Naive B cell (primary cell): ENCODE results near the gene AURKA. TPM values are rescaled to one million over a fixed set of nuclear protein-coding genes. Genes with fewer than 3 reads are reported as not detected.
A peak's percentile ranks its signal among the peaks of the same experiment; 100 is the strongest.

Experiments
- ATAC-seq, 2 donors: fragments of 150-1000 bp; cut with Tn5 transposase; 2 replicates each; pipeline ENCODE4 v1.10.0; 2021; ENCODE audit warnings: low read depth in 2 of 2, mild to moderate bottlenecking in 2 of 2, moderate library complexity in 2 of 2
- DNase-seq: peaks from one replicate; pipeline ENCODE4 v3.0.0; 2022
- H3K27ac Mint-ChIP-seq, 6 donors: one replicate each; pipeline ENCODE4 v1.8.0; 2020 to 2022; ENCODE audit warnings: mild to moderate bottlenecking in 6 of 6, mixed read lengths in 6 of 6, moderate library complexity in 5 of 6, inconsistent platforms in 2 of 6
- H3K27me3 Mint-ChIP-seq, 3 donors: one replicate each; pipeline ENCODE4 v1.8.0; 2021 to 2022; ENCODE audit warnings: mixed read lengths in 3 of 3, mild to moderate bottlenecking in 1 of 3
- H3K36me3 Mint-ChIP-seq, 2 donors: one replicate each; pipeline ENCODE4 v1.8.0; 2020 to 2022; ENCODE audit warnings: mixed read lengths in 2 of 2, inconsistent platforms in 1 of 2, mild to moderate bottlenecking in 1 of 2
- H3K4me1 Mint-ChIP-seq, 3 donors: one replicate each; pipeline ENCODE4 v1.8.0; 2020 to 2022; ENCODE audit warnings: mixed read lengths in 3 of 3, inconsistent platforms in 1 of 3, mild to moderate bottlenecking in 1 of 3, moderate library complexity in 1 of 3
- H3K4me3 Mint-ChIP-seq, 8 donors: one replicate each; pipeline ENCODE4 v1.8.0; 2020 to 2022; ENCODE audit warnings: mild to moderate bottlenecking in 8 of 8, mixed read lengths in 8 of 8, moderate library complexity in 8 of 8, inconsistent platforms in 2 of 8
- H3K9me3 Mint-ChIP-seq, 7 donors: one replicate each; pipeline ENCODE4 v1.8.0; 2020 to 2022; ENCODE audit warnings: mixed read lengths in 7 of 7, mild to moderate bottlenecking in 5 of 7, inconsistent platforms in 2 of 7, moderate library complexity in 1 of 7
- polyA plus RNA-seq, 6 donors: library from polyadenylated mRNA; unstranded; fragments of 300-500 nt; fragmentation: Illumina TruSeq; gene quantifications; one replicate each; pipeline ENCODE4 v1.2.3, GENCODE V29; 2021; ENCODE audit warnings: low read depth in 6 of 6

AURKA gene
- polyA plus RNA-seq, 6 donors from 2014 or later: 0.13 to 1.6 (median 0.96) TPM; not detected in 1

DNA sequence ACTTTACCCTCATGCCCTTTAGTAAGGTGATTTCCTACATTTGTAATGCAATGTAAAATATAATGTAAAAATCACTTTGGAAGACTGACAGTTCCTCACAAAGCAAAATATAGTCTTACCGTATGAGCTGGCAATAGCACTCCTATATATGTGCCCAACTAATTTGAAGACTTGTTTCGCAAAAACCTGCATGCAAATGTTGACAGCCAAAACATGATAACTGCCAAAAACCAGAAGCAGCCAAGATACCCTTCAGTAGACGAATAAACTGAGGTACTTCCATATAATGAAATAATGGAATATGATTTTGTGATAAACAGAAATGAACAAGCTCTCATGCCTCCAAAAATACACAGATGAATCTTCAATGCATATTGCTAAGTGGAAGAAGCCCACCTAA is 13.6 kb downstream of the AURKA start:
- ATAC-seq (no peak), DNase-seq (no peak)
- no peak overlapping the region for H3K27ac Mint-ChIP-seq
- no peaks in the 10 kb centered on the region for H3K27me3 Mint-ChIP-seq
- H3K36me3 Mint-ChIP-seq: peaks cover 0 to 7% of the 10 kb centered on the region in 2 donors
- no peak overlapping the region for H3K4me3 Mint-ChIP-seq
- no peaks in the 10 kb centered on the region for H3K4me1 Mint-ChIP-seq
- H3K9me3 Mint-ChIP-seq: no peaks in the 10 kb centered on the region

DNA sequence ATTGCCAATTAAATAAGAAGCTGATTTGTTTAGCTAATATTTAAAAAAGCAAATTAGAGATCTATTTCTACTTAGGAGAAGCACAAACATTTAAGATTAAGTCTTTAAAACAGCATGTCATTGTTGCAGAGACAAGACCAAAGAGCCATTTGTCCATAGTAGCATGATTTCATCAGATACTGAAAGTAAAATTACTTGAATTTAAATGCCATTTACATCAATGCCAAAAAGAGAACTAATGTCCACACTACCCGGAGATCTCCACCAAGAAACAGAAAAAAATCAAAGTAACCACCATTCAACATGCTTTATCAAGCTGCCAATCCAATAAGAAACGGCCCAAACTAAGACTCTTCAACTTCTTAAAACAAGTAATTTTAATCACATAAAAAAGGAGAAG is 15.7 kb downstream of the AURKA start:
- Mint-ChIP-seq H3K4me1 (no peaks in the 10 kb centered on the region), H3K27me3 (no peaks in the 10 kb centered on the region), H3K9me3 (no peaks in the 10 kb centered on the region), H3K36me3 (peaks cover 0 to 7% of the 10 kb centered on the region in 2 donors), H3K27ac (no peak overlapping the region), H3K4me3 (no peak overlapping the region)
- ATAC-seq (no peak), DNase-seq (no peak)

DNA sequence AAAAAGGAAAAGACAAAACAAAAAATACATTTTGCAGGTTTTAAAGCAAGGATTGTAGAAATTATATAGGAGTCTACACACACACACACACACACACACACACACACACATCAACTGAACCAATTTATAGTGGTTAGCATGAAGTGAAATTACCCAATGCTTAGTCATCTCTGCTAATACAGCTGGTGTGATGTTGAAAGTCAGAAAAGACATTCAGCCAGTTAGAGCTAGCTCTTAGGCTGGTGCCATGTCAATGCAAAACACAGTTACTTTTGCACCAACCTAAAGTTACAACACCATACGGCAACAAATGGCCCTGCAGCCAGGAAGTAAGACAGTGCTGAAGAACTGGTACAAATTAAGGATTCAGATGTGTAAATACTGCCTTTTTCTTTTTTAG is 18.1 kb downstream of the AURKA start:
- Mint-ChIP-seq H3K4me3 (no peak overlapping the region), H3K27me3 (no peaks in the 10 kb centered on the region), H3K4me1 (no peaks in the 10 kb centered on the region), H3K9me3 (no peaks in the 10 kb centered on the region), H3K27ac (no peak overlapping the region), H3K36me3 (peaks cover 0 to 14% of the 10 kb centered on the region in 2 donors)
- DNase-seq (no peak), ATAC-seq (no peak)

DNA sequence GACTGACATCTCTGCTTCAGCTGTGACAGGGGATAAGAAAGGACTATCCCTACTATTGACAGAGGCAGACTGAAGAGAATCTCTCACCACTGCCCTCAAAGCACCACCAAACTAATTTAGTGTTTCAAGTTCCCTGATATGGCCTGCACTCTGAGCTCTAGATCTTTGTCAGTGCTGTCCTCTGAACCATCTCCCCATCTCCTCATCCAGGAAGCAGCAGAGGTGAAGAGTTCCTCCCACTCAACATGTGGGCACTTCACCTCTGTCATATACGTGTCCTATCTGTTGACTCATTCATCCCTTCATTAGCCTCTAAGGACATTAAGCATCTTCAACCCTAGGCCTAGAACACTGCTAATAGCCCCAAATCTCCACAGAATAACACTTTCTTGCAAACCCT is 19.2 kb downstream of the AURKA start:
- Mint-ChIP-seq H3K36me3 (peaks cover 0 to 14% of the 10 kb centered on the region in 2 donors), H3K27ac (peak overlapping the region in 2 of 6 donors; percentile 20 to 63), H3K4me1 (no peaks in the 10 kb centered on the region), H3K4me3 (no peak overlapping the region), H3K27me3 (no peaks in the 10 kb centered on the region), H3K9me3 (no peaks in the 10 kb centered on the region)
- DNase-seq (no peak), ATAC-seq (no peak)

DNA sequence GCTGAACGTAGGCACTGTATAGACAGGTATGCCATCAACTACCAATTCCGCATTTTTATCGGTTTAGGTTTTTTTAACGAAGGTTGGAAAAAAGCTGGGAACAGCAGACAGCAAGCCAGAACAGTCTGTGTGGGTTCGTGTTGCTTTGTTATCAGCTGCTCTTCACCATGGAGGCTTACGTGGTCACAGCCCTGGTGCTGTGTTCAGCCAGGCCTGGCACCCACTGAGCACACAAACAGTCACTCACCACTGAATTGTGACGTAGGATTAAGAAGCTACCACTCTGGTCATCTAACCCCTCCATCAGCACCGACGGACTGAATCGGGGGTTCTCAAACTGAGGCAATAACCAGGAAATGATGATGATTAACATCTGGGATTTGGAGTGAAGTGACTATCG is 20.0 kb downstream of the AURKA start:
- Mint-ChIP-seq H3K27ac (no peak overlapping the region), H3K4me1 (no peaks in the 10 kb centered on the region), H3K36me3 (peaks cover 0 to 14% of the 10 kb centered on the region in 2 donors), H3K27me3 (no peaks in the 10 kb centered on the region), H3K9me3 (no peaks in the 10 kb centered on the region), H3K4me3 (no peak overlapping the region)
- DNase-seq (no peak), ATAC-seq (no peak)

DNA sequence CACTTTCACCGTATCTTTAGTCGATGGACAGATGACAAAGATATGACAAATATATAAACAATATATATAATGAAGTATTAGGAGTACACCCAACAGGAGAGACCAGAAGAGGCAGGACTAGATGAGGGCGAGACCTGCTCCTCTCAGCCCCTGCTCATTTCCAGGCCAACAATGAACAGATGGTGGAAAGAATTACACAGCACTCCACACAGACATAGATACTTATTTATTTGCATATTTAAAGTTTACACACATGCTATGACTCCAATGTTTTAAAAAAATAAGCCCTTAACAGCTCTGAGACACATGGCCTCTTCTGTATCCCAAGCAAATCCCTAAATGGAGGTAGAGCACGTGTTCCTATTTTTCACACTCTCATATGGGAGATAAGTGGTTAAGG is 22.8 kb downstream of the AURKA start:
- H3K27ac Mint-ChIP-seq: peak overlapping the region in 1 of 6 donors; percentile 64
- ATAC-seq (no peak), DNase-seq (no peak)
- H3K4me1 Mint-ChIP-seq: no peaks in the 10 kb centered on the region
- no peak overlapping the region for H3K4me3 Mint-ChIP-seq
- no peaks in the 10 kb centered on the region for H3K27me3 Mint-ChIP-seq
- peaks cover 0 to 7% of the 10 kb centered on the region in 2 donors for H3K36me3 Mint-ChIP-seq
- no peaks in the 10 kb centered on the region for H3K9me3 Mint-ChIP-seq

DNA sequence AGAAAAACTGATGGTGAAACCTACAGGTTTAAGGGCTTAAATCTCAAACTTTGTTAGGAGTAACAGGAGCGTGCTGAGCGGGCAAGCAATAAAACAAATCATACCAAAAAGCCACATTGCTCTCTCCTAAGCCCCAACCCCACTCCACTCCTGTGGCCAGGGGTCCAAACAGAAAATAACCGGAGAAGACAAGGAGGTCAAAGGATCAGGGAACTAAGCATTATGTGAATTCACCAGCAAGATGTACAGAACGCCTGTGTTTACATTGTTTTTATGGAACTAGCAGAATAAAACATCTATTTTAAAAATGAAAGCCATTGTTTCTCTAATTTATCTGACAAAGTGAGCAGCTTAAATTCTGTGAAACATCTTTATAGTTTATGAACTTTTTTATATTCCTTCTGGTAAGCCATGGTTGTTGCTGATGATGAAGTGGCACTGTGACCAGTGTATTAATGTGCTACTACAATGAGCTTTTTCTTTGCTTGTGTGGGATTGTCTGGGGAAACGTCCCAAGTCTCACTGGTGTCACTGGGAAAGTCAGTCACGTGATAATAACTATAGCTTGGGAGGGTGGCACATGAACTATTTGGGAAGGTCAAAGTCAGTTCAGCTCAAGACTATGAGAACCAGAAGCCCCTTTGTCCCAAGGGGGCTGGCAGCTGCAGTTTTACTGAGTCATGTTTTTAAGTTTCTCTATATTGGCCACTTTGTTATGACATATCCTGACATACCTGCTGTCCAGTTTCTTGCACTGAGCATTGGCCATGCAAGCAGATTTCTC is 23.5 kb downstream of the AURKA start:
- H3K4me1 Mint-ChIP-seq: no peaks in the 10 kb centered on the region
- peaks cover 0 to 7% of the 10 kb centered on the region in 2 donors for H3K36me3 Mint-ChIP-seq
- no peaks in the 10 kb centered on the region for H3K27me3 Mint-ChIP-seq
- no peak for DNase-seq
- no peak for ATAC-seq
- peak overlapping the region in 1 of 8 donors; percentile 16 for H3K4me3 Mint-ChIP-seq
- H3K27ac Mint-ChIP-seq: peak overlapping the region in 1 of 6 donors; percentile 1
- no peaks in the 10 kb centered on the region for H3K9me3 Mint-ChIP-seq

DNA sequence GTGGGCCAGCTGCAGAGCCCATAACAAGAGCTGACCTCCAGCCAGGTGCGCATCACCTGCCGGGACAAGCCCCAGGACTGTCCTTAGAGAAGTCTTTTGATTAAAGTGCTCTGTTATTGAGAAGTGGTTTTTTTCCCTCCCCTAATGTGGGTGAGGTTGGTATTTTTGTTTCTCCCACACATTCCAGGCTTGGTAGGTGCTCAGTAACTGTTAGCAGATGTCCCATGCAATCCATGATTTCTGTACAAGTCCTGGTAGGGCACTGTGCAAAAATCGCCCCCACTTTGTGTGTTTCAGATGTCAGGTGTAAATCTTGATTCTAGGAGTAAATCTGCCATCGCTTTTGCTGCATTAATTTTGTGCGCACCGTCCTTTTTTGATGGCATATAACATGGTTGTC is 28.5 kb downstream of the AURKA start:
- DNase-seq: no peak
- ATAC-seq: no peak
- Mint-ChIP-seq H3K27ac (no peak overlapping the region), H3K36me3 (no peaks in the 10 kb centered on the region), H3K4me3 (peak overlapping the region in 1 of 8 donors; percentile 16), H3K4me1 (peaks cover 8 to 12% (median 9%) of the 10 kb centered on the region in 3 donors), H3K9me3 (peaks cover 0 to 2% (median 0%) of the 10 kb centered on the region in 7 donors), H3K27me3 (no peaks in the 10 kb centered on the region)

DNA sequence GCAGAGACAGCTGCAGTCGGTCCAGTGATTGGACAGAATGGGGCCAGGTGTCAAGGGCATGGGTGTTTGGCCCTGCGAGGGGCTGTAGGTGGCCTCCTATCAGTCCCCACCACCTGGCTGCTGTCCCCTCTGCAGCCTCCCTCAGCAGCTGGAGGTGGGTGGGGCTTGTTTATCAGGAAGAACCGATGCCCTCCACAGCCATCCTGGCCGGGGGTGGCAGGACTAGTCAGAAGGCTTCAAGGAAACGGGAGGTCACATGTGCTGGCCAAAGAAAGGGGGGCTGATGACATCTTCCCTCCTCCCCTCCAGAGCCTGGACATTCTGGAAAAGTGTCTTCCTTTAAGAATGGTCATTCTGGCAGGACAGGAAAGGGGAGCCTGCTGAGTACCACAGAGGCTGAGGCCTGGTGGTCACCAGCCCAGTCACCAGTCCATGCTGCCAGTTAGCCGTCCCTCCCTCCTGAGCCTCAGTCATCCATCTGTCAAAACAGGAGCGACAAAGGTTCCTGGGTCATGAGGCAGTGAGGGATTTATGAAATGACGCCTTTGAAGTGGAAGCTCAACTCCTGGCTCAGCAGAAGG is 29.1 kb downstream of the AURKA start:
- peak overlapping the region in 1 of 8 donors; percentile 49 for H3K4me3 Mint-ChIP-seq
- ATAC-seq (no peak), DNase-seq (no peak)
- no peaks in the 10 kb centered on the region for H3K36me3 Mint-ChIP-seq
- H3K4me1 Mint-ChIP-seq: peaks cover 8 to 18% (median 9%) of the 10 kb centered on the region in 3 donors
- H3K27me3 Mint-ChIP-seq: no peaks in the 10 kb centered on the region
- peaks cover 0 to 2% (median 0%) of the 10 kb centered on the region in 7 donors for H3K9me3 Mint-ChIP-seq
- H3K27ac Mint-ChIP-seq: no peak overlapping the region

DNA sequence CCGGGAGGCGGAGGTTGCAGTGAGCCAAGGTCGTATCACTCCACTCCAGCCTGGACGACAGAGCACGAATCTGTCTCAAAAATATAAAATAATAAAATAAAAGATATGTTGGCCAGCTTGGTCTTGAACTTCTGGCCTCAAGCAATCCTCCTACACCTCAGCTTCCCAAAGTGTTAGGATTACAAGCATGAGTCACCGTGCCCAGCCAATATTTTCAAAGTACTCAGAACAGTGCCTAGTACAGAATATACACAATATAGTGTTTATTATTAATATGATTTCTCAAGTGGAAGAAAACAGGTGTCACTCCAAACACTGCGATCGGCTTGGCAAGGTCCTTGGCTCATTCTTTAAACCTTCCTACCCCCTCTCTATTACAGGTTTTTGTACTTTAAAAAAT is 30.1 kb downstream of the AURKA start:
- Mint-ChIP-seq H3K27ac (no peak overlapping the region), H3K4me1 (peaks cover 8 to 18% (median 9%) of the 10 kb centered on the region in 3 donors), H3K9me3 (peaks cover 0 to 2% (median 0%) of the 10 kb centered on the region in 7 donors), H3K4me3 (no peak overlapping the region), H3K27me3 (no peaks in the 10 kb centered on the region), H3K36me3 (no peaks in the 10 kb centered on the region)
- ATAC-seq: no peak
- no peak for DNase-seq

DNA sequence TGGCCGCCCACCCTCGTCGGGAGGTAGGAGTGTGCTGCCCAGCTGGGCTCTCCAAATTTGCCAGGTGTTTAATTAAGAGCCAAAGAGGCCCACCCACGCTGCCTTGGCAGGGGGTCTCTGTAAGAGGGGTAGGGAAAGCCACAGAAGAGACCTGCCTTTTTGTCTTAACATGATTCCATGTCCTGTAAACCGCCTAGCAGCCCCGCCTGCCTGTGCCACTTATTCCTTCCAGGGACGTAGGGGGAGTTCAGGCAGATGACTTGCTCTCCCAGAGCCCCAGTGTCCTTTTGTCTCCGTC is 31.2 kb downstream of the AURKA start:
- ATAC-seq (no peak), DNase-seq (no peak)
- Mint-ChIP-seq H3K4me3 (peak overlapping the region in 6 of 8 donors; percentile 22 to 90 (median 72)), H3K27me3 (no peaks in the 10 kb centered on the region), H3K4me1 (peaks cover 8 to 18% (median 9%) of the 10 kb centered on the region in 3 donors), H3K9me3 (peaks cover 0 to 2% (median 0%) of the 10 kb centered on the region in 7 donors), H3K27ac (peak overlapping the region in 1 of 6 donors; percentile 19), H3K36me3 (no peaks in the 10 kb centered on the region)

DNA sequence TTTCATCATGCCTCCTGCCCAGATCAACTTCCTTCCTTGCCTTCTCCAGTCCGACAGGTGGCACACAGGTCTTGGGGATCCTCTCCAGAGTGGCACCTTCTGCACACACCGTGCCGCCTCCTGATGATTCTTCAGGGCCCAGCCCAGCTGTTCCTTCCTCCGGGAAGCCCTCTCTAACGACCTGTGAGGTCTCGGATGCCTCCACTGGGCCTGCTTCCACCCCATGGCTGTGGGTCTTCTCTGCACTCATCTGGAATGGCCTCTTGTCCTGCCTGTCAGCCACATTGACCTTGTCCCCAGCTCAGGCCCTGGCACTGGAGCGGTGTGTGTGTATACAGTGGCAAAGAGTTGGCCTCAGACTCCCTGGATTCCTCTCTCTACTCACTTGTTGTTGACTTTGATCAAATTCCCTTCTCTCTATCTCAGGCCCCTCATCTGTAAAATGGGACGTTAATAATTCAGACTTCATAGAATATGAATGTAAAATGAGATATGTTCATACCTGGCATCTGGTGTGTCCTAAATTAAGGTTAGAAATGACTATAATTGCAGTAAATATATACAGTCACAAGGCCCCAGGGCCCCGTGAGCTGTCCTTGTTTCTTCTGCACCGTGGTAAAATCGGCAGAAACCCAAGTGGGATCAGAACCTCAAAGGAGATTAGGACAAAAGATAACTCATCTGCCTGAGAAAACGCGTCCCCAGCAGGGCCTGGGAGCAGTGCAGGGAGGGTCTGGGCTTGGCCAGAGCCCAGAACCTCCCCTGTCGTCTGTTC is 31.7 kb downstream of the AURKA start:
- Mint-ChIP-seq H3K27me3 (no peaks in the 10 kb centered on the region), H3K4me1 (peaks cover 8 to 18% (median 9%) of the 10 kb centered on the region in 3 donors), H3K4me3 (peak overlapping the region; percentile 73 to 94 (median 87)), H3K36me3 (no peaks in the 10 kb centered on the region), H3K9me3 (peaks cover 0 to 2% (median 0%) of the 10 kb centered on the region in 7 donors), H3K27ac (peak overlapping the region in 1 of 6 donors; percentile 33)
- DNase-seq (no peak), ATAC-seq (no peak)

DNA sequence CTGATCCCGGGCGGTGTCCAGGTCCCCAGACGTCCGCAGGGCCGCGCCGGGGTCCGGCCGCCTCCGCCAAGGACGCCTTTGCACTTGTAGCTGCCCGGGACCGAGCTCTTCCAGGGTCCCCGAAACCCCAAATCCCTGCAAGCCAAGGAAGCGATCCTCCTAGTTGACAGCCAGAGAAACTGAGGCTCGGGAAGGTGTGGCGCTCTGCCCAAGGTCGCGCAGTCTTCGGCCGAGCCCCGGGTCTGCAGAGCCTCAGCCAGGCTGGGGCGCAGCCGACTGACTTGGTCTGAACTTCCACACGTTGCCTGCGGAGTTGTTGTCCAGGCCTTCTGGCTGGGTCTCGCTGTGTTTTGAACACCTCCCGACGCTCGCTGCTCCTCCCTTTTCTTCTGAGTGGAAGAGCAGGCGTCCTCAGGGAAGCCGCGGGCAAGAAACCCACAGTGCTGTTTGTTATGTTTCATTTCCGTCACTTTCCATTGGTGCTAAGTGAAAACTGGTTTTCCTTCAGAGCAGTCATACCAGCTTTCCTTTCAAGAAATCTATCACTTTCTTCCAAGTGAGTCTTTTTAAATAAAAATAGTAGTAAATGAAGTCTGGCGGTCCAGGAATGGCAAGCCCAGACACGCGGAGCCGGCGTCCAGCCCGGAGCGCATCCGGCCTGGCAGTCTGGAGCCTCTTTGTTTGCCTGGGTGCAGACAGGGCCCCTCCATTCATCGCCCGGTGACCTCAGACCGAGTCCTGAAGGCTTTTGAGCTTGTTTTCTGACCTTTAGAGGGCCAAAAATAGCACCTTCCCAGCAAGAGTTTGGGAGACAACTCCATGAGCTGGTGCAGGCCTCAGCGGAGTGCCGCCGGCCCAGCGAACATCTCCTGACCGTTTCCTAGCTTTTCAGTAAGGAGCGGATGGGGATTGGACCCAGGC is 32.5 kb downstream of the AURKA start:
- ATAC-seq (no peak), DNase-seq (no peak)
- peaks cover 0 to 2% (median 0%) of the 10 kb centered on the region in 7 donors for H3K9me3 Mint-ChIP-seq
- H3K27me3 Mint-ChIP-seq: no peaks in the 10 kb centered on the region
- H3K4me3 Mint-ChIP-seq: peak overlapping the region; percentile 73 to 94 (median 89)
- no peaks in the 10 kb centered on the region for H3K36me3 Mint-ChIP-seq
- H3K4me1 Mint-ChIP-seq: peaks cover 8 to 18% (median 9%) of the 10 kb centered on the region in 3 donors
- H3K27ac Mint-ChIP-seq: peak overlapping the region in 2 of 6 donors; percentile 42 to 47
